ENCODE data around the gene HNRNPA3.

The HNRNPA3 gene

GRCh38 chr2:177242121-177242987 is 29.8 kb downstream of the HNRNPA3 start (continued):
- TF ChIP-seq ZFP37 (tag by site-specific recombination; IDR thresholded peaks at IDR 0.05), result 0 out of 2 replicates have a peak, but pooled peaks have one; percentile 45
- no peak for TF ChIP-seq ZBTB8A (tag by site-specific recombination; IDR thresholded peaks at IDR 0.05)
- no peak for TF ChIP-seq FEZF1 (tag by site-specific recombination; IDR thresholded peaks at IDR 0.05)
- 0 out of 2 replicates have a peak, but pooled peaks have one; percentile 33 for TF ChIP-seq ZNF2 (tag by site-specific recombination; IDR thresholded peaks at IDR 0.05)
- TF ChIP-seq ZFP69B (tag by site-specific recombination; IDR thresholded peaks at IDR 0.05), result peak; percentile 24; the same call in 1 of the 2 replicates
- no peak for TF ChIP-seq ZNF16 (tag by site-specific recombination; IDR thresholded peaks at IDR 0.05; ENCODE audit: low read depth)
- no peak for TF ChIP-seq ZBTB7A (tag by site-specific recombination; IDR thresholded peaks at IDR 0.05; ENCODE audit: low read depth)
- TF ChIP-seq ZNF239 (tag by site-specific recombination; IDR thresholded peaks at IDR 0.05), result no peak
- peak; percentile 90 for TF ChIP-seq ZNF600 (tag by site-specific recombination; IDR thresholded peaks at IDR 0.05)
- peak; percentile 97 for TF ChIP-seq SCRT2 (tag by site-specific recombination; IDR thresholded peaks at IDR 0.05)
- no peak for TF ChIP-seq ZNF473 (tag by site-specific recombination; IDR thresholded peaks at IDR 0.05)
- TF ChIP-seq ZNF335 (tag by site-specific recombination; conservative IDR thresholded peaks at IDR 0.05), result peak; percentile 36
- no peak for TF ChIP-seq HOXA7 (CRISPR knock-in tag; IDR thresholded peaks at IDR 0.05; ENCODE audit: borderline replicate concordance)
- no peak for TF ChIP-seq ZBTB10 (tag by site-specific recombination; IDR thresholded peaks at IDR 0.05)
- no peak for TF ChIP-seq ZNF510 (tag by site-specific recombination; IDR thresholded peaks at IDR 0.05; ENCODE audit: insufficient replicate concordance)
- peak; percentile 64 for TF ChIP-seq ATF2 (tag by site-specific recombination; IDR thresholded peaks at IDR 0.05; ENCODE audit: low read depth)
- no peak; the same call in 1 of the 2 replicates for TF ChIP-seq ZBTB6 (tag by site-specific recombination; IDR thresholded peaks at IDR 0.05)
- TF ChIP-seq MYNN (tag by site-specific recombination; IDR thresholded peaks at IDR 0.05; ENCODE audit: borderline replicate concordance), result no peak
- no peak for TF ChIP-seq ZNF585B (tag by site-specific recombination; IDR thresholded peaks at IDR 0.05)
- TF ChIP-seq ZNF19 (tag by site-specific recombination; IDR thresholded peaks at IDR 0.05; ENCODE audit: low read depth), result no peak
- TF ChIP-seq GFI1B (tag by site-specific recombination; IDR thresholded peaks at IDR 0.05), result peak; percentile 36; the same call in 1 of the 2 replicates
- peak; percentile 33; the same call in 1 of the 2 replicates for TF ChIP-seq ZNF692 (tag by site-specific recombination; IDR thresholded peaks at IDR 0.05)
- TF ChIP-seq ZNF121 (tag by site-specific recombination; IDR thresholded peaks at IDR 0.05), result no peak
- no peak for TF ChIP-seq KLF9 (tag by site-specific recombination; IDR thresholded peaks at IDR 0.05; ENCODE audit: low read depth)
- no peak for TF ChIP-seq ZNF514 (tag by site-specific recombination; IDR thresholded peaks at IDR 0.05)
- TF ChIP-seq ZXDB (tag by site-specific recombination; IDR thresholded peaks at IDR 0.05), result peak; percentile 66
- TF ChIP-seq, protein P1, sequence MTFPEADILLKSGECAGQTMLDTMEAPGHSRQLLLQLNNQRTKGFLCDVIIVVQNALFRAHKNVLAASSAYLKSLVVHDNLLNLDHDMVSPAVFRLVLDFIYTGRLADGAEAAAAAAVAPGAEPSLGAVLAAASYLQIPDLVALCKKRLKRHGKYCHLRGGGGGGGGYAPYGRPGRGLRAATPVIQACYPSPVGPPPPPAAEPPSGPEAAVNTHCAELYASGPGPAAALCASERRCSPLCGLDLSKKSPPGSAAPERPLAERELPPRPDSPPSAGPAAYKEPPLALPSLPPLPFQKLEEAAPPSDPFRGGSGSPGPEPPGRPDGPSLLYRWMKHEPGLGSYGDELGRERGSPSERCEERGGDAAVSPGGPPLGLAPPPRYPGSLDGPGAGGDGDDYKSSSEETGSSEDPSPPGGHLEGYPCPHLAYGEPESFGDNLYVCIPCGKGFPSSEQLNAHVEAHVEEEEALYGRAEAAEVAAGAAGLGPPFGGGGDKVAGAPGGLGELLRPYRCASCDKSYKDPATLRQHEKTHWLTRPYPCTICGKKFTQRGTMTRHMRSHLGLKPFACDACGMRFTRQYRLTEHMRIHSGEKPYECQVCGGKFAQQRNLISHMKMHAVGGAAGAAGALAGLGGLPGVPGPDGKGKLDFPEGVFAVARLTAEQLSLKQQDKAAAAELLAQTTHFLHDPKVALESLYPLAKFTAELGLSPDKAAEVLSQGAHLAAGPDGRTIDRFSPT (tag by site-specific recombination; IDR thresholded peaks at IDR 0.05), result peak; percentile 52
- TF ChIP-seq ZNF24 (tag by site-specific recombination; IDR thresholded peaks at IDR 0.05), result peak; percentile 63; the same call in 1 of the 2 replicates
- TF ChIP-seq ZNF366 (tag by site-specific recombination; conservative IDR thresholded peaks at IDR 0.05), result peak; percentile 79
- TF ChIP-seq, protein P2, sequence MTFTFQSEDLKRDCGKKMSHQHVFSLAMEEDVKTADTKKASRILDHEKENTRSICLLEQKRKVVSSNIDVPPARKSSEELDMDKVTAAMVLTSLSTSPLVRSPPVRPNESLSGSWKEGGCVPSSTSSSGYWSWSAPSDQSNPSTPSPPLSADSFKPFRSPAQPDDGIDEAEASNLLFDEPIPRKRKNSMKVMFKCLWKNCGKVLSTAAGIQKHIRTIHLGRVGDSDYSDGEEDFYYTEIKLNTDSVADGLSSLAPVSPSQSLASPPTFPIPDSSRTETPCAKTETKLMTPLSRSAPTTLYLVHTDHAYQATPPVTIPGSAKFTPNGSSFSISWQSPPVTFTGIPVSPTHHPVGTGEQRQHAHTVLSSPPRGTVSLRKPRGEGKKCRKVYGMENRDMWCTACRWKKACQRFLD (tag by site-specific recombination; IDR thresholded peaks at IDR 0.05), result no peak
